ENCODE results near the gene ELMO1. TPM values are rescaled to one million over a fixed set of nuclear protein-coding genes. Genes with fewer than 3 reads are reported as not detected.

The ELMO1 gene
- total and polyA plus RNA-seq, 5 experiments from 2014 or later = 26.9 to 120 (median 58.4) TPM

DNA sequence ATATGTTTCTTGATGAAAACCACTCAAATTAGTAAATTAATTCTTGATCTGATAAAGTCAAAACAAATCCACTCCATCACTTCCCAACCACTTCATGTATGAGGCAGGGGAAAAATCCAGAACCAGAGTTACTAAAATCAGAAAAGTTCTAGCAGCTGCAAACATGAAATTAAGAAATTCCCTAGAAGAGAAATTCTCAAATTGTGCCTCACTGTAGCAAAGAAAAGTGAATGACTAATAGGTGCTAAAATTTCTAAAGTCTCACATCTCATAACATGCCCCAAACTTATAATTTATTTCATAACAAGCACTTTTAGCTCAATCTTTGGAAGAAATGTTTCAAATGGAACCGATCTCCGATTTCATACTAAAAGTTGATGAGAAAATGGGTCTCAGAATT is 379.3 kb downstream of the ELMO1 start:
- no peak for DNase-seq
- Mint-ChIP-seq H3K27ac (no peak overlapping the region), H3K36me3 (peaks cover 0 to 31% (median 23%) of the 10 kb centered on the region in 3 donors), H3K27me3 (no peaks in the 10 kb centered on the region), H3K9me3 (peaks cover 0 to 15% (median 0%) of the 10 kb centered on the region in 9 donors), H3K4me3 (no peak overlapping the region), H3K4me1 (peaks cover 8 to 31% (median 14%) of the 10 kb centered on the region in 4 donors)
- ATAC-seq = no peak
- POLR2A ChIA-PET = no interaction called here

DNA sequence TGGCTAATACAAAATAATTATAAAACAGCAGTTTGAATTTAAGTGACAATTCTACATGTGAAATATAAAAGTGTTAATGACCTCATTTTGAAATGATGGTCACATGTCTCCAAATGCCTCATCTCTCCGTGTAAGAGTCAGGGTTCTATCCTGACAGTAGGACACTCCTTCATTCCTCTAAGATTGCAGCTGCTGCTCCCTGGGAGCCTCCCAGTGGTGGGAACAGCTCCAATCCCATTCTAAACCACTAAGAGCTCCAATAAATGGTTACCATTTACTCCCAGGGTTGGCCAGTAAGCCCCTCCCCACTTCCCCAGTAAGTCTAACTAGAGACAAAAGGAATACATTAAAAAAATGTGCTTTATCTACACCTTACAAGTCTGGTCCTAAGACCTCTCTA is 379.8 kb downstream of the ELMO1 start:
- Mint-ChIP-seq H3K9me3 (peaks cover 0 to 15% (median 0%) of the 10 kb centered on the region in 9 donors), H3K4me1 (peaks cover 8 to 33% (median 16%) of the 10 kb centered on the region in 4 donors), H3K27ac (no peak overlapping the region), H3K27me3 (no peaks in the 10 kb centered on the region), H3K4me3 (no peak overlapping the region), H3K36me3 (peaks cover 0 to 31% (median 22%) of the 10 kb centered on the region in 3 donors)
- ATAC-seq (no peak), DNase-seq (no peak)
- POLR2A ChIA-PET = no interaction called here

DNA sequence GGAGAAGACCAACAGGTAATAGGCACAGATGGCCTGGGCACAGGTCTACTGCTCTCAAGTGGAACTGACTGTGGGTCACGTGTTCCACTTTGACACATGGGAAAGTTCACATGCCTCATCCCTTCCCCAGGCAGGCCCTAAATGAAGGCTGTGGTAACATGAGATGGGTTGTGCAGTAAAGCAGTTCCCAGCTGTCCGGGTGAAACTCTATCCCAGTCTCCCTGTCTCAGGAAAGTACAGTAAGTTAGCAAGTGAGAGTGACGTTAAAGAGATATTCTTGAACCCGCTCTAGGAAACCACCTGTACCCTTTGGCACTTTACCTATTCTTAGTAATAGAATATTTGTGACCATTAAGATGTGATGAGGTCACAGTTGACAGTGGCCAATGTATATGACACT is 380.6 kb downstream of the ELMO1 start:
- H3K27me3 Mint-ChIP-seq = no peaks in the 10 kb centered on the region
- POLR2A ChIA-PET = no interaction called here
- peaks cover 0 to 35% (median 28%) of the 10 kb centered on the region in 3 donors for H3K36me3 Mint-ChIP-seq
- DNase-seq = no peak
- H3K4me1 Mint-ChIP-seq = peaks cover 10 to 38% (median 21%) of the 10 kb centered on the region in 4 donors
- no peak overlapping the region for H3K4me3 Mint-ChIP-seq
- peak overlapping the region in 1 of 10 donors; percentile 49 for H3K27ac Mint-ChIP-seq
- ATAC-seq = no peak
- peaks cover 0 to 15% (median 0%) of the 10 kb centered on the region in 9 donors for H3K9me3 Mint-ChIP-seq

DNA sequence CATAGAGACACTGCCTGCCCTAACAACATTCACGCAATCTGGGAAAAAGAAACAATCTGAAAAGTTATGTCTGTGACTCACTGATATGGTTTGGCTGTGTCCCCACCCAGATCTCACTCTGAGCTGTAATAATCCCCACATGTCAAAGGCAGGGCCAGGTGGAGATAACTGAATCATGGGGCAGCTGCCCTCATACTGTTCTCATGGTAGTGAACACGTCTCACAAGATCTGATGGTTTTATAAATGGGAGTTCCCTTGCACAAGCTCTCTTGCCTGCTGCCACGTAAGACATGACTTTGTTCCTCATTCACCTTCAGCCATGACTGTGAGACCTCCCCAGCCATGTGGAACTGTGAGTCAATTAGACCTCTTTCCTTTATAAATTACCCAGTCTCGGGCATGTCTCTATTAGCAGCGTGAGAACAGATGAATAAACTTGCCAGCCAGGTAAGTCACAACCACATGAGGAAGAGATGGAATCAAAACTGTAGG is 382.8 kb downstream of the ELMO1 start:
- Mint-ChIP-seq H3K27ac (peak overlapping the region in 1 of 10 donors; percentile 77), H3K9me3 (peaks cover 0 to 15% (median 0%) of the 10 kb centered on the region in 9 donors), H3K4me1 (peaks cover 15 to 32% (median 23%) of the 10 kb centered on the region in 4 donors), H3K36me3 (peaks cover 0 to 29% (median 24%) of the 10 kb centered on the region in 3 donors), H3K4me3 (no peak overlapping the region), H3K27me3 (no peaks in the 10 kb centered on the region)
- DNase-seq (no peak), ATAC-seq (no peak)
- POLR2A ChIA-PET = no interaction called here

DNA sequence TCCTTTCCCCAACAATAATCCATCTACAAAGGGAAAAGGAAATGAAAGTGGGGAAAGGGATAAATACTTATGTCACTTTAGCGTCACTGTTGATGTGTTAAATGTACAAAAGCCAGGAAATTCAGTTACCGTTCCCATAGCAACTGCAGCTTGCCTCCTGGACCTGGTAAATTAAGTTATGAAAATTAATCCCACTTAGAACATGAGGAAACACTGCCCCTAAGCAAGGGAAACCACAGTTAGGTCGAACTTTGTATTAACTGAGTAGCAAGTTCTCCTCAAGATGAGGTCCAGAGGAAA is 386.2 kb downstream of the ELMO1 start:
- peak overlapping the region in 2 of 10 donors; percentile 46 to 79 for H3K27ac Mint-ChIP-seq
- no peaks in the 10 kb centered on the region for H3K27me3 Mint-ChIP-seq
- peaks cover 15 to 28% (median 20%) of the 10 kb centered on the region in 4 donors for H3K4me1 Mint-ChIP-seq
- DNase-seq (no peak), ATAC-seq (no peak)
- POLR2A ChIA-PET = interaction anchor here (0.6 kb wide), 1 partner anchor 25 kb away, joined by 3 read pairs; no protein-coding TSS in a partner anchor
- H3K4me3 Mint-ChIP-seq = no peak overlapping the region
- peaks cover 0 to 15% (median 0%) of the 10 kb centered on the region in 9 donors for H3K9me3 Mint-ChIP-seq
- peaks cover 0 to 30% (median 23%) of the 10 kb centered on the region in 3 donors for H3K36me3 Mint-ChIP-seq

DNA sequence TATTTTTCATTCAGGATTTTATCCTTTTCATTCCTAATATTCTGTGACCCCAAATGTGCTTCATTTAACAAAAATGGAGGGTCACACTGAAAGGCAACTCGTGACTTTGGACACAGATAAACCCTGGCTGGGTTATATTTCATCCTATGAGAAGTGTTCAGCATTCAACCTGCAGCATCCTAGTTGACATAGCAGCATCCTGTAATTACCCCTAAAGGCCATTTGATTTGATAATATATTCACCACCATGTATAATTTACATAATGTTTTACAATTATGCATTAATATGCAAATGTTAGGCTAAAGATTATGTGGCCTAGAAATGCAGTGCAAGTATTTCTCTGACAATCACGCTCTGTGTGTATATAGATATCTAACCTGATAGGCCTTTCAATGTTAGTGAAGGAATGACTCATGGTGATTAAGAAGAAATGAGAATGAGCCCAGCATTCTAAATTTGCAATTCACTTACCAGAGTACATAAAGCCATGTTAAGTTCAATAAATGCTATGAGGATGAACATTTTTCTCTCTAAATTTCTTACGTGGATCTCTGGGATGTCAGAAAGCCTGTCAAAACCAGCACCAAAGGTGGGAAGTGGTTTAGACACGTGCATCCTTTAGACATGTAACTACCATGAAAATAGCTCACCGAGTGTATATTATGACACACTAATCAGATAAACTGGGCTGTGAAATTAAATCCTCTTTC is 386.7 kb downstream of the ELMO1 start:
- DNase-seq (no peak), ATAC-seq (no peak)
- peaks cover 15 to 28% (median 21%) of the 10 kb centered on the region in 4 donors for H3K4me1 Mint-ChIP-seq
- H3K9me3 Mint-ChIP-seq = peaks cover 0 to 15% (median 0%) of the 10 kb centered on the region in 9 donors
- POLR2A ChIA-PET = no interaction called here
- no peaks in the 10 kb centered on the region for H3K27me3 Mint-ChIP-seq
- H3K4me3 Mint-ChIP-seq = no peak overlapping the region
- H3K36me3 Mint-ChIP-seq = peaks cover 0 to 30% (median 27%) of the 10 kb centered on the region in 3 donors
- no peak overlapping the region for H3K27ac Mint-ChIP-seq

DNA sequence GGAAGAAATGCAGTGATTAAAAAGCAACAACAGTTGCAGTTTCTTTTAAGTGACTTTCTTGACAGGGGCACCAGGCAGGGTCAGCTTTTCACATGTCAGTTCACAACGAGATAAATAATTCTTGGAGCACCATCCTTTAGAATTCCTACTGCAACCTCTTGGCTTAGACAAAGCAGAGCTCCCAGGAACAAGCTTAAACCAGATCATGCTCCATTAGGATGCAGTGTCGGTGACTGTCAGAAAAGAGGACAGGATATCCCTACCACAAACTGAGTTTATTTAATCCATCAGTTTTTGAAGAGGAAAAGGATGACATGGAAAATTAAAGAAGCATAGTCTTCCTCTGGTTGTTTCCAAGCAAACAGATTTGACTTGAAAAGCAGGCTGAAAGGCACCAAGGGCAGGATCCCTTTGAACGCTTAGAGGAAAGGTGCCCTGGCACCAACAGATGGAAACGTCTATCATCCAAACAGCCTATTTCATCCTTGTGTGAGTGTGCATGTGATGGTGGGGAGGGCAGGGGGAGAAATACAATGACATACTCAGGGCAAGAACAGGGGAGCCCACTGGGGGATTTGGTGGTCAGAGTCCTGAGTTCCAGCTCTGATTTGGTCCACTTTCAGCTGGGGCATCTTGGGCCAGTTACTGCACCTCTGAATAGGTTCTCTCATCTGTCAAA is 392.3 kb downstream of the ELMO1 start:
- Mint-ChIP-seq H3K27me3 (no peaks in the 10 kb centered on the region), H3K4me1 (peaks cover 0 to 13% (median 5%) of the 10 kb centered on the region in 4 donors), H3K36me3 (peaks cover 4 to 39% (median 30%) of the 10 kb centered on the region in 3 donors), H3K27ac (peak overlapping the region in 1 of 10 donors; percentile 29), H3K9me3 (peaks cover 0 to 1% (median 0%) of the 10 kb centered on the region in 9 donors), H3K4me3 (no peak overlapping the region)
- no peak for ATAC-seq
- no peak for DNase-seq
- POLR2A ChIA-PET = no interaction called here

DNA sequence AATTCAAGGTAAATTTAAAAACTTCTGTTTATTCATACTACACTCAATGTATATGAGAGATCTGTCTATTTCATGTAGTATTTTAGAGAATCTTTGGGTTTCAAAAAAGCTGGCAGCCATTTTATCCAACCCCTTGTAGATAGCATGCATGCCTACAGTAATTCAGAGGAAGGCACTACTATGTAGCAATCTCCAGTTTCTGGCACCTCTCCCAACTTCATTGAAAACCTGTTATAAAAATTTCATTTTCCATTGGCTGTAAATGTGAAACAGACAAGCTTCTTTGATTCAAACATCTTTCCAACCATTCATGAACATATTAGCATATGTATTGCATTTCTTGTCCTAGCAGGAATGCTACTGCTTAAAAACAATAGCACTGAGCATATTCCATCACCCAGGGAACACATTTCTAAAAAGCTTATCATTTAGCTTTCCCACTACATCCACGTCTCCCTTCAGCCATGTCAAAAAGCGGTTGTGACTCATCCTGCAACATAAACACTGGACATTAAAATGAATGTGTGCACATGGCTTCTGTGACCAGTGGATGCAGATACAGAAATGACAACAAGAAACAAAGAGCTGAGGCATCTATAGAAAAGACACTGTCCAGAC is 393.9 kb downstream of the ELMO1 start:
- peak overlapping the region in 1 of 10 donors; percentile 25 for H3K27ac Mint-ChIP-seq
- no peaks in the 10 kb centered on the region for H3K27me3 Mint-ChIP-seq
- H3K36me3 Mint-ChIP-seq = peaks cover 4 to 36% (median 28%) of the 10 kb centered on the region in 3 donors
- H3K4me3 Mint-ChIP-seq = no peak overlapping the region
- H3K9me3 Mint-ChIP-seq = no peaks in the 10 kb centered on the region
- POLR2A ChIA-PET = no interaction called here
- no peak for DNase-seq
- peaks cover 0 to 13% (median 10%) of the 10 kb centered on the region in 4 donors for H3K4me1 Mint-ChIP-seq
- no peak for ATAC-seq

DNA sequence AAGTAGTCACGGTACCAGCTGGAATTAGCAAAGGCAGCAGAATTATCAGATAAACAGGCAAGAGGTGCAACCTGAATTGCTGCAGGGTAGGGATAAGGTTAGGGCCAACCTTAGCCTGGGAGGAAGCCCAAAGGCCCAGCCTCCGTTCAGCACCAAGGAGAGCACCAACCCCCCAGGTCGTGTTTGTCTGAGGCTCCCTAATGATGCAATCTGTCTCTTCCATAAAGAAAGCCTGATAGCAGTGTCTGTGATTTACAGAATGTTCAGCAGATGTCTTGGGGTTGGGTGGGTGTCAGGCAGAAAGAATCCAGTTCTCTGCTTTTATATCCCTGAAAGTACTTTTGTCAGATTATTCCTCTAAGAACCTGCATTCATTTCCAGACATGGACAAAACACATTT is 396.0 kb downstream of the ELMO1 start:
- POLR2A ChIA-PET = no interaction called here
- Mint-ChIP-seq H3K4me3 (no peak overlapping the region), H3K27ac (no peak overlapping the region), H3K4me1 (peaks cover 2 to 19% (median 13%) of the 10 kb centered on the region in 4 donors), H3K9me3 (no peaks in the 10 kb centered on the region), H3K27me3 (no peaks in the 10 kb centered on the region), H3K36me3 (peaks cover 4 to 26% (median 25%) of the 10 kb centered on the region in 3 donors)
- ATAC-seq (no peak), DNase-seq (peak in 4 of 10 donors; percentile 3 to 18 (median 6))

DNA sequence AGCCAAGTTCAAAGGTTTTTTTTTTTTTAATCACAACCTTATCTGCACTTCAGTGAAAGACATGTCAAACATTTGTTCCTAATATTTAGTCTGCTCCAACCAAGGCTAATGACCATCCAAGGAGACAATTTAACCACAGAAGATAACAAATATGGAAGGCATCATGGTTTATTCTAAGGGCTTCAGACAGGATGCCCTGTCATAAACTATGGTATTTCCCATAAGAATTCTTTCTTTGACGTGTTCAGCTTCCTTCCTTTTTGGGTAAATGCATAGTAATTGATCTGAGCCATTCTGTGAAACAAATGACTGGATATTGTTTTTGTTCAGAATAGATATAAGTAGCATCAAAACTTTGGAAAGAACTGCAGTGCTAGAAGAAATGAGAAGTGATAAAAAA is 397.9 kb downstream of the ELMO1 start:
- H3K9me3 Mint-ChIP-seq = no peaks in the 10 kb centered on the region
- POLR2A ChIA-PET = no interaction called here
- H3K27me3 Mint-ChIP-seq = no peaks in the 10 kb centered on the region

DNA sequence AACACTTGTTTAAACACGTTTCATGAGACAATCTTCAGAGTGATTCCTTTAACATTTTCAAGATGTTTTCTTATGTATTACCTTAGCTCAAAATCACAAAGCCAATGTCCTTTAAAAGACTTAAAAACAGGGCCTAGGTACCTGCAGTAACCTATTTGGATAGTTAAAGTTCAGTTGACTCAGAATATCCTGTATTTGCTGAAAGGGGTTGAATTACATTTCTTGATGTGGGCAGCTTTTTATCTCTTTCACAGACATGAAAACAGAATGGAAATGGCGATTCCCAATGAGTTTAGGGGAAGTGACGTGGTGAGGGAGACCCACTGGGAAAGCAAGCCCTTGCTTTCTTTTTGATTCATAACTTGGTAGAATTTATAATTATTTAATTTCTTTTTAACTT is 400.0 kb downstream of the ELMO1 start:
- Mint-ChIP-seq H3K4me1 (peaks cover 15 to 33% (median 21%) of the 10 kb centered on the region in 4 donors), H3K27ac (no peak overlapping the region), H3K36me3 (peaks cover under 1 to 13% (median 10%) of the 10 kb centered on the region in 3 donors), H3K4me3 (peak overlapping the region in 1 of 10 donors; percentile 28), H3K27me3 (no peaks in the 10 kb centered on the region), H3K9me3 (no peaks in the 10 kb centered on the region)
- ATAC-seq = no peak
- POLR2A ChIA-PET = no interaction called here
- DNase-seq = no peak

More for the DNA sequence above, 397.9 kb downstream of the ELMO1 start:
- no peak for ATAC-seq
- Mint-ChIP-seq H3K4me1 (peaks cover 10 to 28% (median 20%) of the 10 kb centered on the region in 4 donors), H3K36me3 (peaks cover 0 to 16% (median 12%) of the 10 kb centered on the region in 3 donors), H3K4me3 (no peak overlapping the region), H3K27ac (no peak overlapping the region)
- no peak for DNase-seq

DNA sequence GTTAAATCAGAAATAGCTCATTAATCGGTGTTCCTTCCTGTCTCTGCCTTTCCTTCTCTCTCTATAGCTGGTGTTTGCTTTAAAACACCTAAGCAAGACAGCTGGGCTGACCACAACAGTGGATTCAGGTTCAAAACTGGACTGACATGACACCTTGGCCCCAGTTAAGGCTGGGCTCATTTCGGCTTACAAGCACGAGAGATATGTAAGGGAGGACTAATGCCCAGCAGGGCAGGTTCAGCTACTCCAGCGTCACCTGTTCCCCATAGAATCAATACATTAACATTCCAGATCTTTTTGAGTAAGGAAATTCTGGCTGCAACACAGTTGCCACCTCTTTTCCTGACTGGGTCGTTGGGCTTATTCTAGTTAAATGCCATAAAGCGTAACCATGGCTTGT is 401.4 kb downstream of the ELMO1 start:
- POLR2A ChIA-PET = no interaction called here
- H3K36me3 Mint-ChIP-seq = peaks cover 3 to 19% (median 18%) of the 10 kb centered on the region in 3 donors

More for the DNA sequence above, 401.4 kb downstream of the ELMO1 start:
- DNase-seq (no peak), ATAC-seq (no peak)
- no peaks in the 10 kb centered on the region for H3K27me3 Mint-ChIP-seq
- no peak overlapping the region for H3K4me3 Mint-ChIP-seq
- H3K27ac Mint-ChIP-seq = no peak overlapping the region
- H3K4me1 Mint-ChIP-seq = peaks cover 14 to 42% (median 19%) of the 10 kb centered on the region in 4 donors
- no peaks in the 10 kb centered on the region for H3K9me3 Mint-ChIP-seq

Measured in naive thymus-derived CD8-positive, alpha-beta T cell (primary cell).